Measurements from ENCODE around the gene OTOG. TPM values are rescaled to one million over a fixed set of nuclear protein-coding genes. Genes with fewer than 3 reads are reported as not detected.

Gene OTOG
- total and polyA plus RNA-seq, 2 of the 8 experiments (the other 6 are each of a cell fraction or from before 2014, with no cell fraction given), result 0.41 to 1.5 TPM

DNA sequence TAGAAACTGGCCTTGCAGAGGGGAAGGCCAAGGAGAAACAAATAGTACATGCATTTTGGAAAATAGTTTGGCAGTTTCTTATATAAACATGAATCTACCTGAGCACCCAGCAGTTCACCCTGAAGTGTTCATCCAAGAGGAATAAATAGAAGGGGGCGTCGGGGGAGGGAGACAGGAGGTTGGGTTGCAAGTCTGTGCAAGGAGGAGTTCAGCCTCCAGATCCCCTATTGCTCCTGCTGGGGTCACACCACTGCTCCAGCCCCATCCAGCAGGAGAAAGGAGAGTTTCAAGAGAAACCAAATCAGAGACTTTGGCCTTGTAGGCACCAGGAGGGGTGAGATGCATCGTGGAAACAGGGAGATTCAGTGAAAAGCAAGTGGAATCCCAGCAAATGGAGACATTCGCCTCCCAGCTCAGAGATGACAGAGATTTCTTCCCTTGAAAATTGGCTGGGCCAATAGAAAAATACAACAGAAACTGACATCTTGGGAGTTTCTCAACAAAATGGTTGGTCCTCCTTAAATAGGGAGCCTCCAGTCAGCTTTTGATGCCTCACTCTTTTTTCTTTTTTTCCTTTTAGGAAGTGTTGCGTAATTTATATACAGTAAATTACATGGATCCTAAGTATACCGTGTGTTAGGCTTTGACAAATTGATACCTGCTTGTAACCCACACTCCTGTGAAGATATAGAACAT, 34.1 kb downstream of the OTOG start:
- 89% methylated on average over 6 of the region's 6 CpGs; no CpG with 5 or more reads in 1 of the 2 experiments for WGBS, 2 experiments (ENCODE audit: extremely low coverage in 1 of 2, insufficient coverage in 1 of 2, insufficient read length in 1 of 2, insufficient replicate concordance in 2 of 2, low coverage in 1 of 2, low lambda C conversion rate in 2 of 2, missing lambda C conversion rate in 1 of 2)
- DNase-seq (ENCODE audit: low read depth in 1 of 2, low spot score in 2 of 2) (peak in 1 of 2 experiments; percentile 27), FAIRE-seq (no peak)
- Histone ChIP-seq H2BK20ac (ENCODE audit: low read length) (no peak overlapping the region), H3K79me1 (ENCODE audit: low read depth, low read length) (no peaks in the 10 kb centered on the region), H3K23ac (ENCODE audit: insufficient read length) (no peak overlapping the region), H3K4ac (replicated peaks; ENCODE audit: insufficient read length, low read depth, low read length) (no peak overlapping the region), H4K5ac (ENCODE audit: insufficient read length, low read depth, low read length) (no peak overlapping the region), H2BK15ac (ENCODE audit: low read length) (no peak overlapping the region), H3K9ac (replicated peaks in 1 of 4; ENCODE audit: extremely low read depth in 1 of 4, low read depth in 3 of 4, low read length in 3 of 4) (no peak overlapping the region), H2BK120ac (replicated peaks; ENCODE audit: low read depth, low read length) (no peak overlapping the region), H3K36me3 (ENCODE audit: control insufficient read depth in 2 of 4, insufficient read depth in 4 of 4, low read length in 3 of 4) (no peaks in the 10 kb centered on the region), H3K4me3 (ENCODE audit: extremely low read depth in 1 of 4, insufficient read depth in 2 of 4, low read depth in 3 of 4, low read length in 4 of 4) (no peak overlapping the region), H3K4me1 (replicated peaks in 1 of 4; ENCODE audit: control insufficient read depth in 3 of 4, insufficient read depth in 4 of 4, low read length in 3 of 4) (peaks cover 0 to 6% (median 2%) of the 10 kb centered on the region in 4 experiments; a peak in 3 of 7 replicates), H4K91ac (replicated peaks; ENCODE audit: insufficient read length, low read length) (no peak overlapping the region), H3K23me2 (ENCODE audit: low read depth, low read length) (no peaks in the 10 kb centered on the region), H3K27ac (ENCODE audit: low read depth, low read length) (no peak overlapping the region), H3K79me2 (ENCODE audit: control insufficient read depth in 1 of 2, insufficient read depth in 2 of 2, low read length in 2 of 2) (no peaks in the 10 kb centered on the region), H2AK5ac (ENCODE audit: low read depth, low read length) (no peak overlapping the region), H2BK12ac (ENCODE audit: low read depth, low read length) (no peak overlapping the region), H4K20me1 (replicated peaks in 1 of 2; ENCODE audit: control insufficient read depth in 1 of 2, insufficient read depth in 2 of 2, low read length in 2 of 2) (no peaks in the 10 kb centered on the region), H3K27me3 (replicated peaks in 1 of 4; ENCODE audit: control insufficient read depth in 3 of 4, extremely low read depth in 1 of 4, insufficient read depth in 3 of 4, low read length in 3 of 4) (no peaks in the 10 kb centered on the region), H3K56ac (replicated peaks; ENCODE audit: insufficient read length, low read depth, low read length) (no peak overlapping the region), H2BK5ac (ENCODE audit: low read depth, low read length) (no peak overlapping the region), H4K8ac (ENCODE audit: extremely low read depth, insufficient read depth, low read length) (no peak overlapping the region), H2AFZ (ENCODE audit: low read length) (no peak overlapping the region), H3K18ac (ENCODE audit: extremely low read depth, low read length) (no peak overlapping the region), H3K9me3 (ENCODE audit: insufficient read depth in 2 of 2, low read depth in 1 of 2, low read length in 1 of 2) (no peaks in the 10 kb centered on the region; a peak in 1 of 4 replicates), H3K14ac (ENCODE audit: insufficient read length) (no peak overlapping the region), H3K4me2 (ENCODE audit: insufficient read depth in 1 of 2, low read depth in 2 of 2, low read length in 2 of 2) (no peak overlapping the region)
- TF ChIP-seq CEBPB (IDR thresholded peaks at IDR 0.05; ENCODE audit: low read depth, low read length) (peak; percentile 72), TCF12 (IDR thresholded peaks at IDR 0.05; ENCODE audit: low read depth, low read length) (no peak)
- ChIA-PET CTCF (ENCODE audit: partially characterized antibody) (interaction anchor here (0.6 kb wide), 2 partner anchors 13 to 18 kb away, joined by 3 read pairs; no protein-coding TSS in a partner anchor), POLR2A (ENCODE audit: partially characterized antibody) (no interaction called here)
